Measurements from ENCODE around the gene EDC4. TPM values are rescaled to one million over a fixed set of nuclear protein-coding genes. Genes with fewer than 3 reads are reported as not detected.

EDC4 gene
- total RNA-seq, 1 donor from 2014 or later: 102 TPM

GRCh38 chr16:67841816-67842508 is 30.9 kb upstream of the EDC4 start, which contains the start of gene THAP11:
TSS of gene THAP11 (plus strand) at chr16:67842320. CDS start at chr16:67842555, 235 bp downstream.
- intact Hi-C loops (cut with micrococcal nuclease): loop anchor here (1.0 to 10.0 kb wide), 2 partner anchors 9 to 597 kb away; partner anchors contain the start of genes FHOD1 and SLC9A5
- Mint-ChIP-seq H3K27ac (peak within 1 kb of the TSS; percentile 94), H3K4me3 (ENCODE audit: low read depth) (peak within 1 kb of the TSS; percentile 89), H3K27me3 (ENCODE audit: low read depth) (no peaks in the 10 kb centered on the region), H3K36me3 (ENCODE audit: low read depth) (peaks cover 16% of the 10 kb centered on the region), H3K9me3 (no peaks in the 10 kb centered on the region), H3K4me1 (ENCODE audit: low read depth) (peaks cover 29% of the 10 kb centered on the region)
- peak; percentile 92 for DNase-seq (ENCODE audit: low spot score)

- Mint-ChIP-seq H3K36me3 (ENCODE audit: low read depth) (peaks cover 19% of the 10 kb centered on the region), H3K9me3 (no peaks in the 10 kb centered on the region), H3K27me3 (ENCODE audit: low read depth) (no peaks in the 10 kb centered on the region), H3K4me1 (ENCODE audit: low read depth) (peaks cover 32% of the 10 kb centered on the region), H3K27ac (peak overlapping the region; percentile 85), H3K4me3 (ENCODE audit: low read depth) (peak overlapping the region; percentile 88)
- DNase-seq (ENCODE audit: low spot score): peak; percentile 64
- intact Hi-C loops (cut with micrococcal nuclease): loop anchor here (10.0 kb wide), 1 partner anchor 598 kb away; the partner anchor contains the start of genes FHOD1 and SLC9A5
Observed at GRCh38 chr16:67842509-67843342, 30.1 kb upstream of the EDC4 start.

GRCh38 chr16:67843343-67843765 is 29.5 kb upstream of the EDC4 start:
- intact Hi-C loops (cut with micrococcal nuclease): loop anchor here (10.0 kb wide), 1 partner anchor 599 kb away; the partner anchor contains the start of genes FHOD1 and SLC9A5
- no peak for DNase-seq (ENCODE audit: low spot score)

GRCh38 chr16:67844497-67844896 is 28.4 kb upstream of the EDC4 start:
- peak overlapping the region; percentile 1 for H3K27ac Mint-ChIP-seq
- peaks cover 38% of the 10 kb centered on the region for H3K4me1 Mint-ChIP-seq (ENCODE audit: low read depth)
- DNase-seq (ENCODE audit: low spot score): no peak
- no peaks in the 10 kb centered on the region for H3K9me3 Mint-ChIP-seq
- H3K4me3 Mint-ChIP-seq (ENCODE audit: low read depth): peak overlapping the region; percentile 88
- intact Hi-C loops (cut with micrococcal nuclease): loop anchor here (10.0 kb wide), 1 partner anchor 600 kb away; the partner anchor contains the start of genes FHOD1 and SLC9A5
- H3K27me3 Mint-ChIP-seq (ENCODE audit: low read depth): no peaks in the 10 kb centered on the region
- peaks cover 23% of the 10 kb centered on the region for H3K36me3 Mint-ChIP-seq (ENCODE audit: low read depth)

More at GRCh38 chr16:67843343-67843765, 29.5 kb upstream of the EDC4 start:
- H3K4me1 Mint-ChIP-seq (ENCODE audit: low read depth): peaks cover 34% of the 10 kb centered on the region
- H3K27ac Mint-ChIP-seq: peak overlapping the region; percentile 85
- no peaks in the 10 kb centered on the region for H3K9me3 Mint-ChIP-seq
- peaks cover 19% of the 10 kb centered on the region for H3K36me3 Mint-ChIP-seq (ENCODE audit: low read depth)
- H3K27me3 Mint-ChIP-seq (ENCODE audit: low read depth): no peaks in the 10 kb centered on the region
- peak overlapping the region; percentile 88 for H3K4me3 Mint-ChIP-seq (ENCODE audit: low read depth)

GRCh38 chr16:67845291-67846062 is 27.4 kb upstream of the EDC4 start:
- DNase-seq (ENCODE audit: low spot score): no peak
- H3K36me3 Mint-ChIP-seq (ENCODE audit: low read depth): peaks cover 23% of the 10 kb centered on the region
- peaks cover 38% of the 10 kb centered on the region for H3K4me1 Mint-ChIP-seq (ENCODE audit: low read depth)
- H3K27ac Mint-ChIP-seq: peak overlapping the region; percentile 93
- intact Hi-C loops (cut with micrococcal nuclease): loop anchor here (1.0 to 10.0 kb wide), 7 partner anchors 12 to 601 kb away; partner anchors contain the start of genes ACD, CTCF, FHOD1 and PARD6A
- H3K9me3 Mint-ChIP-seq: no peaks in the 10 kb centered on the region
- peak overlapping the region; percentile 93 for H3K4me3 Mint-ChIP-seq (ENCODE audit: low read depth)
- H3K27me3 Mint-ChIP-seq (ENCODE audit: low read depth): no peaks in the 10 kb centered on the region

GRCh38 chr16:67846063-67846319 is 26.9 kb upstream of the EDC4 start:
- Mint-ChIP-seq H3K36me3 (ENCODE audit: low read depth) (peaks cover 23% of the 10 kb centered on the region), H3K27ac (peak overlapping the region; percentile 93), H3K4me3 (ENCODE audit: low read depth) (peak overlapping the region; percentile 93), H3K9me3 (no peaks in the 10 kb centered on the region), H3K27me3 (ENCODE audit: low read depth) (no peaks in the 10 kb centered on the region), H3K4me1 (ENCODE audit: low read depth) (peaks cover 38% of the 10 kb centered on the region)
- no peak for DNase-seq (ENCODE audit: low spot score)
- intact Hi-C loops (cut with micrococcal nuclease): loop anchor here (1.0 to 10.0 kb wide), 7 partner anchors 13 to 601 kb away; partner anchors contain the start of genes ACD, CTCF, FHOD1 and PARD6A

GRCh38 chr16:67846320-67847063 is 26.4 kb upstream of the EDC4 start, which contains the start of gene NUTF2:
TSS of gene NUTF2 (plus strand) at chr16:67846933. CDS start at chr16:67865131, 18,198 bp downstream.
- H3K4me3 Mint-ChIP-seq (ENCODE audit: low read depth): peak within 1 kb of the TSS; percentile 93
- peak within 1 kb of the TSS; percentile 93 for H3K27ac Mint-ChIP-seq

GRCh38 chr16:67847064-67847861 is 25.6 kb upstream of the EDC4 start, which contains the start of gene CENPT:
TSS of gene CENPT (minus strand) at chr16:67847693. CDS start at chr16:67833859, 13,834 bp downstream.
- Mint-ChIP-seq H3K4me3 (ENCODE audit: low read depth) (peak within 1 kb of the TSS; percentile 93), H3K4me1 (ENCODE audit: low read depth) (peaks cover 33% of the 10 kb centered on the region), H3K27ac (peak within 1 kb of the TSS; percentile 84), H3K9me3 (no peaks in the 10 kb centered on the region), H3K36me3 (ENCODE audit: low read depth) (peaks cover 23% of the 10 kb centered on the region), H3K27me3 (ENCODE audit: low read depth) (no peaks in the 10 kb centered on the region)
- no peak for DNase-seq (ENCODE audit: low spot score)
- intact Hi-C loops (cut with micrococcal nuclease): loop anchor here (1.0 to 10.0 kb wide), 5 partner anchors 25 to 602 kb away; partner anchors contain the start of genes ACD, CTCF, FHOD1 and PARD6A

More at GRCh38 chr16:67846320-67847063, 26.4 kb upstream of the EDC4 start, which contains the start of gene NUTF2:
- H3K9me3 Mint-ChIP-seq: no peaks in the 10 kb centered on the region
- H3K4me1 Mint-ChIP-seq (ENCODE audit: low read depth): peaks cover 36% of the 10 kb centered on the region
- DNase-seq (ENCODE audit: low spot score): peak; percentile 96
- H3K36me3 Mint-ChIP-seq (ENCODE audit: low read depth): peaks cover 23% of the 10 kb centered on the region
- H3K27me3 Mint-ChIP-seq (ENCODE audit: low read depth): no peaks in the 10 kb centered on the region
- intact Hi-C loops (cut with micrococcal nuclease): loop anchor here (1.0 to 10.0 kb wide), 9 partner anchors 13 to 602 kb away; partner anchors contain the start of genes ACD, CTCF, FHOD1 and PARD6A

- Mint-ChIP-seq H3K4me1 (ENCODE audit: low read depth) (peaks cover 32% of the 10 kb centered on the region), H3K4me3 (ENCODE audit: low read depth) (peak overlapping the region; percentile 91), H3K9me3 (no peaks in the 10 kb centered on the region), H3K27ac (no peak overlapping the region), H3K36me3 (ENCODE audit: low read depth) (peaks cover 21% of the 10 kb centered on the region), H3K27me3 (ENCODE audit: low read depth) (no peaks in the 10 kb centered on the region)
- no peak for DNase-seq (ENCODE audit: low spot score)
- intact Hi-C loops (cut with micrococcal nuclease): loop anchor here (10.0 kb wide), 1 partner anchor 603 kb away; the partner anchor contains the start of genes FHOD1 and SLC9A5
Observed at GRCh38 chr16:67848118-67848517, 24.7 kb upstream of the EDC4 start.

GRCh38 chr16:67853670-67854069 is 19.2 kb upstream of the EDC4 start:
- peaks cover 12% of the 10 kb centered on the region for H3K36me3 Mint-ChIP-seq (ENCODE audit: low read depth)
- intact Hi-C loops (cut with micrococcal nuclease): no loop called here
- no peak for DNase-seq (ENCODE audit: low spot score)
- H3K4me3 Mint-ChIP-seq (ENCODE audit: low read depth): no peak overlapping the region
- peaks cover 9% of the 10 kb centered on the region for H3K4me1 Mint-ChIP-seq (ENCODE audit: low read depth)
- H3K9me3 Mint-ChIP-seq: no peaks in the 10 kb centered on the region
- H3K27ac Mint-ChIP-seq: no peak overlapping the region
- no peaks in the 10 kb centered on the region for H3K27me3 Mint-ChIP-seq (ENCODE audit: low read depth)

- no peak for DNase-seq (ENCODE audit: low spot score)
- Mint-ChIP-seq H3K27me3 (ENCODE audit: low read depth) (no peaks in the 10 kb centered on the region), H3K36me3 (ENCODE audit: low read depth) (peaks cover 11% of the 10 kb centered on the region), H3K4me1 (ENCODE audit: low read depth) (peaks cover 6% of the 10 kb centered on the region), H3K27ac (no peak overlapping the region), H3K4me3 (ENCODE audit: low read depth) (no peak overlapping the region), H3K9me3 (no peaks in the 10 kb centered on the region)
- intact Hi-C loops (cut with micrococcal nuclease): no loop called here
Observed at GRCh38 chr16:67855789-67856188, 17.1 kb upstream of the EDC4 start.
